H9 (cell line): Measurements from ENCODE around the gene SCN8A. TPM values are rescaled to one million over a fixed set of nuclear protein-coding genes. Genes with fewer than 3 reads are reported as not detected.

Experiments
- DNase-seq: peaks from one replicate; pipeline ENCODE4 v3.0.0-alpha.2; 2017
- H2AFZ ChIP-seq: one replicate; pipeline ENCODE4 v1.6.1; 2013; ENCODE audit warnings: mild to moderate bottlenecking, low read length, control low read depth, moderate library complexity
- H2AK5ac ChIP-seq: 2 replicates; pipeline ENCODE4 v1.6.1; 2013; ENCODE audit warnings: low read length, control low read depth, mixed read lengths; ENCODE audit not compliant: insufficient read length
- H2BK120ac ChIP-seq: one replicate; pipeline ENCODE4 v1.6.1; 2013; ENCODE audit warnings: low read depth, mild to moderate bottlenecking, low read length, control low read depth, inconsistent platforms; ENCODE audit not compliant: poor library complexity, severe bottlenecking
- H2BK12ac ChIP-seq: 2 replicates; pipeline ENCODE4 v1.6.1; 2013; ENCODE audit warnings: low read length, control low read depth, mixed read lengths, low read depth; ENCODE audit not compliant: insufficient read length
- H2BK15ac ChIP-seq: 2 replicates; pipeline ENCODE4 v1.6.1; 2013; ENCODE audit warnings: low read depth, low read length, control low read depth
- H2BK20ac ChIP-seq: one replicate; pipeline ENCODE4 v1.6.1; 2013; ENCODE audit warnings: low read depth, mild to moderate bottlenecking, low read length, control low read depth, inconsistent platforms; ENCODE audit not compliant: poor library complexity, severe bottlenecking
- H2BK5ac ChIP-seq: 2 replicates; pipeline ENCODE4 v1.6.1; 2013; ENCODE audit warnings: low read length, control low read depth, mixed read lengths; ENCODE audit not compliant: insufficient read length
- H3K14ac ChIP-seq: 2 replicates; pipeline ENCODE4 v1.6.1; 2013; ENCODE audit warnings: low read length, control low read depth; ENCODE audit not compliant: insufficient read depth
- H3K18ac ChIP-seq: 2 replicates; pipeline ENCODE4 v1.6.1; 2013; ENCODE audit warnings: low read depth, mild to moderate bottlenecking, mixed read lengths, low read length, control low read depth; ENCODE audit not compliant: insufficient read length
- H3K23ac ChIP-seq: 2 replicates; pipeline ENCODE4 v1.6.1; 2013; ENCODE audit warnings: low read length, control low read depth, mixed read lengths, low read depth; ENCODE audit not compliant: insufficient read length
- H3K23me2 ChIP-seq: 2 replicates; pipeline ENCODE4 v1.6.1; 2013; ENCODE audit warnings: low read depth, mild to moderate bottlenecking, mixed read lengths, low read length, control low read depth; ENCODE audit not compliant: insufficient read length, poor library complexity, severe bottlenecking
- H3K27ac ChIP-seq: 2 replicates; pipeline ENCODE4 v1.5.1; 2013; ENCODE audit warnings: low read length, control low read depth, mixed read lengths, low read depth; ENCODE audit not compliant: insufficient read length
- H3K27me3 ChIP-seq: 2 replicates; pipeline ENCODE4 v1.6.1; 2013; ENCODE audit warnings: low read length, control low read depth, inconsistent platforms; ENCODE audit not compliant: insufficient read depth
- H3K4ac ChIP-seq: 2 replicates; pipeline ENCODE4 v1.6.1; 2013; ENCODE audit warnings: low read depth, mild to moderate bottlenecking, control low read depth, inconsistent platforms, low read length, moderate library complexity
- H3K4me1 ChIP-seq: 2 replicates; pipeline ENCODE4 v1.6.1; 2013; ENCODE audit warnings: low read length, control low read depth, inconsistent platforms; ENCODE audit not compliant: insufficient read depth
- H3K4me2 ChIP-seq: 2 replicates; pipeline ENCODE4 v1.6.1; 2013; ENCODE audit warnings: low read length, control low read depth, mixed read lengths; ENCODE audit not compliant: insufficient read length, insufficient read depth
- H3K56ac ChIP-seq: 2 replicates; pipeline ENCODE4 v1.6.1; 2013; ENCODE audit warnings: low read depth, mild to moderate bottlenecking, mixed read lengths, low read length, control low read depth; ENCODE audit not compliant: insufficient read length
- H3K79me1 ChIP-seq: 2 replicates; pipeline ENCODE4 v1.6.1; 2013; ENCODE audit warnings: low read depth, mild to moderate bottlenecking, moderate library complexity, low read length, control low read depth, inconsistent platforms; ENCODE audit not compliant: insufficient read depth, poor library complexity, severe bottlenecking
- H3K79me2 ChIP-seq: 2 replicates; pipeline ENCODE4 v1.6.1; 2013; ENCODE audit warnings: low read length, control low read depth, inconsistent platforms; ENCODE audit not compliant: insufficient read depth
- H3K9ac ChIP-seq: 2 replicates; pipeline ENCODE4 v1.6.1; 2013; ENCODE audit warnings: low read length, control low read depth, mixed read lengths; ENCODE audit not compliant: insufficient read length; ENCODE audit errors: extremely low read depth
- H3K9me3 ChIP-seq: one replicate; pipeline ENCODE4 v1.6.1; 2013; ENCODE audit warnings: low read depth, low read length, inconsistent platforms; ENCODE audit not compliant: control insufficient read depth
- H3T11ph ChIP-seq: one replicate; pipeline ENCODE4 v1.6.1; 2013; ENCODE audit warnings: mild to moderate bottlenecking, low read length, control low read depth, inconsistent platforms
- H4K20me1 ChIP-seq: one replicate; pipeline ENCODE4 v1.6.1; 2013; ENCODE audit not compliant: control insufficient read depth, insufficient read length, insufficient read depth
- H4K5ac ChIP-seq: 2 replicates; pipeline ENCODE4 v1.6.1; 2013; ENCODE audit warnings: low read depth, mild to moderate bottlenecking, mixed read lengths, low read length, control low read depth; ENCODE audit not compliant: insufficient read length
- H4K8ac ChIP-seq: replicated peaks from 2 replicates; pipeline ENCODE4 v1.6.1; 2013; ENCODE audit warnings: low read length, control low read depth, mixed read lengths, low read depth; ENCODE audit not compliant: insufficient read length
- H4K91ac ChIP-seq: 2 replicates; pipeline ENCODE4 v1.6.1; 2013; ENCODE audit warnings: low read depth, mild to moderate bottlenecking, moderate library complexity, mixed read lengths, low read length, control low read depth; ENCODE audit not compliant: insufficient read length
- H3K27ac Mint-ChIP-seq, 3 experiments: 2 replicates in 2 of 3; 3 replicates in 1 of 3; pipeline ENCODE4 v1.8.0; 2020 to 2021; ENCODE audit warnings: mixed read lengths in 3 of 3, mild to moderate bottlenecking in 1 of 3, moderate library complexity in 1 of 3
- H3K27me3 Mint-ChIP-seq: 2 replicates; pipeline ENCODE4 v1.8.0; 2021; ENCODE audit warnings: low read depth, mild to moderate bottlenecking, moderate library complexity, mixed read lengths
- H3K36me3 Mint-ChIP-seq, 3 experiments: 2 replicates in 2 of 3; 3 replicates in 1 of 3; pipeline ENCODE4 v1.8.0; 2020 to 2021; ENCODE audit warnings: low read depth in 3 of 3, mixed read lengths in 3 of 3; ENCODE audit not compliant: insufficient read depth in 1 of 3
- H3K4me1 Mint-ChIP-seq, 2 experiments: 2 replicates each; pipeline ENCODE4 v1.8.0; 2020; ENCODE audit warnings: mixed read lengths in 2 of 2
- H3K4me3 Mint-ChIP-seq, 2 experiments: 2 replicates in 1 of 2; 3 replicates in 1 of 2; pipeline ENCODE4 v1.8.0; 2020 to 2021; ENCODE audit warnings: mild to moderate bottlenecking in 2 of 2, mixed read lengths in 2 of 2, moderate library complexity in 1 of 2
- H3K9me3 Mint-ChIP-seq, 2 experiments: 2 replicates in 1 of 2; 3 replicates in 1 of 2; pipeline ENCODE4 v1.8.0; 2020; ENCODE audit warnings: mild to moderate bottlenecking in 2 of 2, mixed read lengths in 2 of 2, moderate library complexity in 1 of 2
- WGBS: extraction: QIAGEN DNeasy Blood & Tissue Kit; methylation state at CpG from one replicate; pipeline ENCODE4 v1.1.7; 2013; ENCODE audit warnings: missing lambda C conversion rate, low lambda C conversion rate, mixed read lengths; ENCODE audit not compliant: insufficient read length; ENCODE audit errors: extremely low coverage; 5-methylcytosine and 5-hydroxymethylcytosine counted together
- total RNA-seq: library from RNA; stranded (reverse); gene quantifications from 2 replicates; pipeline ENCODE4 v1.2.1, GENCODE V29; 2021
- TF ChIP-seq, protein P1 (sequence below): fragments of 200-600 bp; sonication (generic); conservative IDR thresholded peaks from 3 replicates; pipeline ENCODE4 v1.8.0; 2021; ENCODE audit warnings: antibody characterized with exemption, mild to moderate bottlenecking

The SCN8A gene
- total RNA-seq, 1 experiment from 2014 or later = 15.2 TPM

DNA sequence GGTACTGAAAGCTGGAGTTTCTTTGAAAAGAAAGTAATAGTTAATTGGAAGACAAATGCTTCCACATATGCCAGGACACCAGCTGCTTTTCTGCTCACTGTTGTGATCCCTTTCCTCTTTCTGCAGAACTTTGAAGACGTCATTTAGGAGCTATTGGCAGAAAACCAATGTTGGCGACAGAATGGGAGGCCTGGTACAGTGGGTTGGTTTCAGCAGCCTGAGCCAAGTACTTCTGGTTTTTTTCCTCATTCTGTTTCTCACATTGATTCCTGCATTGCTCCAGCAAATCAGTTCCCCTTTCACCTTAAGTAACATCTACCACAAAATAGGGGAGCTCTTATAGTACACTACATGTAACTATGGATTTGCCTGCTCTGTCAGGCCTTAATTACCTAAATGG is 160.6 kb downstream of the SCN8A start:
- H3T11ph ChIP-seq = no peak overlapping the region
- H3K36me3 Mint-ChIP-seq = peaks cover 8 to 31% (median 26%) of the 10 kb centered on the region in 3 experiments; a peak in 6 of 7 replicates
- H3K14ac ChIP-seq = no peak overlapping the region
- H4K20me1 ChIP-seq = no peaks in the 10 kb centered on the region
- no peak overlapping the region for H2BK12ac ChIP-seq
- no peak overlapping the region for H3K4me2 ChIP-seq
- no peak overlapping the region for H2BK5ac ChIP-seq
- H3K9ac ChIP-seq = no peak overlapping the region
- H3K56ac ChIP-seq = no peak overlapping the region
- H3K9me3 ChIP-seq = no peaks in the 10 kb centered on the region
- H2BK15ac ChIP-seq = no peak overlapping the region
- H4K8ac ChIP-seq = no peak overlapping the region
- no peak overlapping the region for H3K23ac ChIP-seq
- no peak overlapping the region for H3K18ac ChIP-seq
- no CpG with 5 or more reads among the region's 2 CpGs for WGBS
- no peak overlapping the region for H4K5ac ChIP-seq
- no peak overlapping the region for H3K27ac ChIP-seq
- H3K27me3 ChIP-seq = no peaks in the 10 kb centered on the region
- no peaks in the 10 kb centered on the region for H3K9me3 Mint-ChIP-seq
- no peak overlapping the region for H4K91ac ChIP-seq
- no peaks in the 10 kb centered on the region; the same call in 1 of the 2 replicates for H3K27me3 Mint-ChIP-seq
- no peak overlapping the region for H3K27ac Mint-ChIP-seq
- 0 out of 2 replicates have a peak, but pooled peaks cover 3% of the 10 kb centered on the region for H3K4me1 ChIP-seq
- no peak overlapping the region; a peak in 1 of 5 replicates for H3K4me3 Mint-ChIP-seq
- peaks cover 0 to 3% of the 10 kb centered on the region in 2 experiments; a peak in 1 of 4 replicates for H3K4me1 Mint-ChIP-seq
- H2BK20ac ChIP-seq = no peak overlapping the region
- H3K23me2 ChIP-seq = no peaks in the 10 kb centered on the region
- no peak for DNase-seq
- no peak overlapping the region for H2AFZ ChIP-seq
- H3K4ac ChIP-seq = no peak overlapping the region
- H3K79me1 ChIP-seq = no peaks in the 10 kb centered on the region
- H2BK120ac ChIP-seq = no peak overlapping the region
- TF ChIP-seq, protein P1, sequence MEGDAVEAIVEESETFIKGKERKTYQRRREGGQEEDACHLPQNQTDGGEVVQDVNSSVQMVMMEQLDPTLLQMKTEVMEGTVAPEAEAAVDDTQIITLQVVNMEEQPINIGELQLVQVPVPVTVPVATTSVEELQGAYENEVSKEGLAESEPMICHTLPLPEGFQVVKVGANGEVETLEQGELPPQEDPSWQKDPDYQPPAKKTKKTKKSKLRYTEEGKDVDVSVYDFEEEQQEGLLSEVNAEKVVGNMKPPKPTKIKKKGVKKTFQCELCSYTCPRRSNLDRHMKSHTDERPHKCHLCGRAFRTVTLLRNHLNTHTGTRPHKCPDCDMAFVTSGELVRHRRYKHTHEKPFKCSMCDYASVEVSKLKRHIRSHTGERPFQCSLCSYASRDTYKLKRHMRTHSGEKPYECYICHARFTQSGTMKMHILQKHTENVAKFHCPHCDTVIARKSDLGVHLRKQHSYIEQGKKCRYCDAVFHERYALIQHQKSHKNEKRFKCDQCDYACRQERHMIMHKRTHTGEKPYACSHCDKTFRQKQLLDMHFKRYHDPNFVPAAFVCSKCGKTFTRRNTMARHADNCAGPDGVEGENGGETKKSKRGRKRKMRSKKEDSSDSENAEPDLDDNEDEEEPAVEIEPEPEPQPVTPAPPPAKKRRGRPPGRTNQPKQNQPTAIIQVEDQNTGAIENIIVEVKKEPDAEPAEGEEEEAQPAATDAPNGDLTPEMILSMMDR = no peak
- H2AK5ac ChIP-seq = no peak overlapping the region
- no peaks in the 10 kb centered on the region for H3K79me2 ChIP-seq
